ENCODE data around the gene SLC15A1.

The SLC15A1 gene

GRCh38 chr13:98746968-98747367 is 5.5 kb downstream of the SLC15A1 start:
- DNase-seq = no peak

- no peak for DNase-seq
Measured at GRCh38 chr13:98743377-98743776, 9.1 kb downstream of the SLC15A1 start.

GRCh38 chr13:98742961-98743360 is 9.5 kb downstream of the SLC15A1 start:
- no peak for DNase-seq

- no peak for DNase-seq
Measured at GRCh38 chr13:98741741-98742435, 10.6 kb downstream of the SLC15A1 start.

GRCh38 chr13:98740131-98740530 is 12.3 kb downstream of the SLC15A1 start:
- DNase-seq = no peak

- no peak for DNase-seq
Measured at GRCh38 chr13:98738993-98739392, 13.5 kb downstream of the SLC15A1 start.

- no peak for DNase-seq
Measured at GRCh38 chr13:98738213-98738612, 14.3 kb downstream of the SLC15A1 start.

- DNase-seq = no peak
Measured at GRCh38 chr13:98731925-98732324, 20.5 kb downstream of the SLC15A1 start.

- DNase-seq = no peak
Measured at GRCh38 chr13:98731038-98731437, 21.4 kb downstream of the SLC15A1 start.

GRCh38 chr13:98730441-98730840 is 22.0 kb downstream of the SLC15A1 start:
- no peak for DNase-seq

GRCh38 chr13:98729658-98730057 is 22.8 kb downstream of the SLC15A1 start:
- DNase-seq = no peak

- no peak for DNase-seq
Measured at GRCh38 chr13:98722958-98723357, 29.5 kb downstream of the SLC15A1 start.

GRCh38 chr13:98721825-98722510 is 30.5 kb downstream of the SLC15A1 start:
- DNase-seq = no peak

- DNase-seq = no peak
Measured at GRCh38 chr13:98719527-98720250, 32.8 kb downstream of the SLC15A1 start.

- DNase-seq = no peak
Measured at GRCh38 chr13:98717891-98718290, 34.6 kb downstream of the SLC15A1 start.

GRCh38 chr13:98717256-98717655 is 35.2 kb downstream of the SLC15A1 start:
- DNase-seq = no peak

- DNase-seq = no peak
Measured at GRCh38 chr13:98710521-98710920, 42.0 kb downstream of the SLC15A1 start.

- DNase-seq = no peak
Measured at GRCh38 chr13:98707281-98707999, 45.0 kb downstream of the SLC15A1 start.

GRCh38 chr13:98706446-98707110 is 45.9 kb downstream of the SLC15A1 start:
- DNase-seq = peak; percentile 15

GRCh38 chr13:98697791-98698190 is 54.7 kb downstream of the SLC15A1 start:
- no peak for DNase-seq

- no peak for DNase-seq
Measured at GRCh38 chr13:98693756-98694155, 58.7 kb downstream of the SLC15A1 start.

- no peak for DNase-seq
Measured at GRCh38 chr13:98691360-98691759, 61.1 kb downstream of the SLC15A1 start.

Measured in NCI-H2029 treated with DMSO at 0.1 percent for 48 hours (cell line).